Activated CD4-positive, CD25-positive, alpha-beta regulatory T cell treated with anti-CD3 and anti-CD28 coated beads, Interleukin-2, amount 50 U/mL, for 16 hours (primary cell): Measurements from ENCODE around the gene NUAK1.
"Not testable (repeated sequence)": the region's sequence is repeated elsewhere in the genome, so short reads cannot be mapped to it uniquely, and the experiment has no call there.

Experiments used
- DNase-seq: peaks from one replicate; pipeline ENCODE4 v3.0.0-alpha.2; 2020; ENCODE audit warnings: low read depth, low spot score

NUAK1 gene

DNA sequence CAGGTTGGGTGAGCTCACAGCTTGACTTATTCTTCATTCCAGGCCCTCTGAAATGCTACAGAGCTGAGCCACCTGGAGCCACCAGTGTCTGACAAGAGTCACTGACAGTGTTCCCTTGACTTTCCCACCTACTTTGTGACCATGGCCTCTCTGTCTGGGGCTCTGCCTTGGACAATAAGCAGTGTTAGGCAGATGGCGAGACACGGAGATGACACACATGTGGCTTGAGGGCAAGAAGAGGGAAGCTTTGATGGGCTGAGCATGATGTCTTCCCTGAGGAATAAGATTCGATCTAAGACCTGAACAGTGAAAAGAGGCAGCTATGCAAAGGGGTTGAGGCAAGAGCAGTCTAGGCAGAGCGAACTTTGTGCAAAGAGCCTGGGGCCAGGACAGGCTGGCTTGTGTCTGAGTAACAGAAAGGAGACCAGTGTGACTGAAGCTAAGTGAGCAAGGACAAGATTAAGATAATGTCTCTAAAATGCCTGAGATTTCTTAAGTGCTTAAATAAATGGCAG lies 105.5 kb downstream of the NUAK1 start:
- DNase-seq = no peak

DNA sequence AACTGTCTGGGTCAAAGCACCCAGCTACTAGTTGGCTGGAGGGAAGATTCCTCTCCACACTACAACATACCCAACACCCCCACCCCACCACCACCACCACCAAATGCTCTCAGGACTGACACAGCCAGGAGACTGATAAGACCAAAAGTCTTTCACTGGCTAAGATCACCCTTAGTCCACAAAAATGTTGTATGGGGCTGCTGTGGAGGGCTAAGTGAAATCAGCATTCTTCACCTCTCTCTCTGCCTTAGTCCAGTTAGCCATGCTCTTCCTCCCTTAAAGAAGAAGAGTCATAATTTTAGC lies 106.2 kb downstream of the NUAK1 start:
- DNase-seq = no peak

DNA sequence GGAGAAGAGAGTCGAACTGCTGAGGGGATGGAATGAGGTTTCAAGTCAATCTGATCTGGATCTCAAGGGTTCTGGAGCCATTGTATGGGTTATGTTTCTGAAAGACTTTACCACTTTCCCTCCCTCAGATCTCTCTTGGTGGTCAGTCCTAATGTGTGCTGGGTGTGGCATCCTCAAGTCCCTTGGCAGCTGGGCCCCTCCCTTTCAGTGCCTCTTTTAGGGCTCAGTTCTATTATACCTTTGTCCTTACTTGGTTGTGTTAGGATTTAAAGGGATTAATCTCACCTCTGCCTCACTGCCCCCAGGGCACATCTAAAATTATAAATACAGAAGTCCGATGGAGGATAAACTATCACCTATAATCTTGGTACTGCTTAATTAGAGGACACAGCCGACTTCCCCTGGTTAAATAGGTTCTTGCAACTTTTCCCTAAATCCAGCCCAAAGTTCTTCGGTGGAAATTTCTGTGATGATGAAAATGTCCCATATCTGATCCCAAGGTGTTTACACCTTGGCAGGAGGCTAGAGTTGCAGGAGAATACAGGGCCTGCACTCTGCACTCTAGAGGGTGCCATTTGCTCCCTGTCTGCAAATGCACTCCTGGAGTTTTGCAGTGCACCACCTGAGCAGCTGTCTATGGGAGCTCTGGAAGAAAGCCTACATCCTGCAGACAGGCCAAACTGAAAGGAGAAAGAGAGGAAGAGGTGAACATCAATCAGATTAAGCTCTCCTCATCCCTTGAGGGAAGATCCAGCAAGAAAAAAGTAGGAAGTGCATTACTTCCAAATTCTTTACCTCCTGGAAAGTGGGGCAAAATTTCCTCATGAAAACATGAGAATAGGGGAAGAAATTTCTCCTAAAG lies 106.8 kb downstream of the NUAK1 start:
- no peak for DNase-seq

DNA sequence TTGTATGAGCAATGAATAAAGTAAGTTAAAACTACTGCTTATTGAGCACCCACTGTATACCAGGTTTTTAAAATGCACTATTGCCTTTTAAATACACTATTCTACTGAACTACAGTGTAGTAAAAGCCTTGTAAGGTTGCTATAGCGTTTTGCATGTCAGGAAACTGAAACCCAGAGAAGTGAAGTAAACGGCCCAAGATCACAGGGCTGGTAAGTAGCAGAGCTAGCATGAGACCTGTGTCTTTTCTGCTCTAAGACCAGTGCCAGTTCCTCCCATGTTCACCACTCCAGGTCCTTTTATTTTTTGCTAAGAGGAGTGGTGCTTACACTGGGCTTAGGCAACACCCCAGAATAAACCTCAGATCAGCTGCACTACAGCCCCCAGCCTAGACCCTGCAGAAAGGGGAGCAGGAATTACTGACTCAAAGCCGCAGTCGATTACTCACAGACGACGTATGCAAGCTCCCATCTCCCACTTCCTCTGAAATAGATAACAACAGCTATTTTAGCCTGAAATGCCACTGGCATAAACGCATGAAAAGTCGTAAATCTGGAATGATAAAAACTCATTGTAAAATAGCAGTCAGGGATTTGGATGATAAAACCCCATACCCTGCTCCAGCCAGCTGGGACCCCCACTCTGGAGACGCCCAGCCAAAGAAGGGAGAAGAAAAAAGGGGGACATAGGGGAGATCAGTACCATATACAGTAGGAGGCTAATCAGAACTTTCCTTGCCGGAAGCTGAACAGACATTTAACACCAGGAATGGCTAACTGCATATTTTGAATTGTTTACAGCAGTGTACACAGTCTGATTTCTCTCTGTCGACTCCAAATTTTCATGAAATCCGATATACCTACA lies 108.3 kb downstream of the NUAK1 start:
- DNase-seq = no peak

DNA sequence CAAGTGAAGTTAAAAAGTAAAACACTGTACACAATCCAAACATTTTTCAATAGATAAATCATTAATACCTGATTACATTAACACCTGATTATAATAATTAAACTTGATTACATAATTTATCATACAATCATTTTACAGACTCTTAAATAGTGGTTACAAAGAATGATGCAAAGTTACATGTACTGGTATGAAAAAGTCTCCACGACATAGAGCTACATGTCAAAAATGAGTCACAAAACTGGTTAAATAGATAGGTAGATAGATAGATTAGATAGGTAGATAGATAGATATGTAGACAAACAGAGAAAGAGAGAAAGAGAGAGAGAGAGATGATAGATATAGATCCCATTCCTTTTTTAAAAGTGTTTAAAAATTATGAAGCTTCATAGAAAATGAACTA lies 109.2 kb downstream of the NUAK1 start:
- DNase-seq = no peak

DNA sequence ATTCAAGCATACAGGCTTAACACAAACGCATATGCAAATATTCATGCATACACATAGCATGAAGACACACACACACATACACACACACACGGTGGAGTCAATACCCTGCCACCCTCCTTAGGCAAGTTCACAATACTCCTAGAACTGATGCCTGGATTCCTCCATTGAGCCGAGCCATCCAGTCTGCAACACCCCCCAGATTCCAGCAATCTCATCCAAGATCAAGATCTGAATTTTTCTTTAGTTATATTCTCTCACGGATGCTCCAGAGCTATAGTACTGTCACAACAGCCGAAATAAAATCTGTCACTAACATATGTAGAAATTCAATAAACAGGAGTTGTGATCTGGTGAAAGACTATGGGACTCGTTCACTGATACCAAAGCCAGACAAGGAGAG lies 110.8 kb downstream of the NUAK1 start:
- DNase-seq = no peak

DNA sequence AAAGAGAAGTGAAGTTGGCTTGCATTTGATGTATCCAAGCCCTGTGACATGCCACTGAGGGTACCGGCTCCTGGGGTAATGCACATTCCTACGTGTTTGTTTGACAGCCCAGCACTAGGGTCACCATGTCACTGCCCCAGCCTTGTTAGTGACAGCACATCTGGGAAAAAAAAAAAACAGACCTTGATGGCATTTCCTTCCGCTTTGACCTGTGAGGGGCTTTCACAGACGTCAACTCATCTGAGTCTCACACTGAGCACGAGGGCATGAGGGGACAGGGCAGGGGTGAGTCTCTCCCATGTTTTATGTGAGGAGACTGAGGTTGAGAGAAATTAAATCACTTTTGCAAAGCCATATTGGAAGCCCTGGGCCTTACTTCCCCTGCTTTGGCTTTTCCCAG lies 111.5 kb downstream of the NUAK1 start:
- DNase-seq = no peak

DNA sequence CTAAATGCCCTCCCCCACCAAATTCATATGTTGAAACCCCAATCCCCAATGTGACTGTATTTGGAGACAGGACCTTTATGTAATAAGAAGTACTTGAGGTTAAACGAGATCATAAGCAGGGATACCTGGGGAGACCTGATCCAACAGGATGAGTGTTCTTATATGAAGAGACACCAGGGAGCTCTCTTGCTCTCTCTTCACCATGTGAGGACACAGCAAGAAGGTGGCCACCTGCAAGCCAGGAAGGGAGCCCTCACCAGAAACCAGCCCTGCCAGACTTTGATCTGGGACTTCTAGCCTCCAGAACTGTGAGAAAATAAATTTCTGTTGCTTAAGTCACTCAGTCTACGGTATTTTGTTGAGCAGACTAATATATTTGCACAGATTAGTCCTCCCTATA lies 113.6 kb downstream of the NUAK1 start:
- DNase-seq = no peak

DNA sequence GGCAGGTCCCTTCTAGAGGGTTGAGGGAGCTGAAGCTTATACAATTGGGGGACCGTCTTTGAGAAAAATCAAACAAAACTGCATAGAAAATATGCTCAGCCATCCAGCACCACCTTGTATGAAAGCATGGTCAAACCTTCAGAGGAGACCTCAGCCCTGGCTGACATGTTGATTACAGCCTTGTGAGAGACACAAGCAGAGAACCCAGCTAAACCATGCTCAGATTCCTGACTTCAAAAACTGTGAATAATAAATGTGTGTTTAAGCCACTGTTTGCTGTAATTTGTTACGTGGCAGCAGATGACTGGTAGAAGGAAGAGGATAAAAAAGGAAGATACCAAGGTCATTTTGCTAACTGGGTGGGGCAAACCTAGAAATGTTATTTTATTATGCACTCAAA lies 115.7 kb downstream of the NUAK1 start:
- no peak for DNase-seq

DNA sequence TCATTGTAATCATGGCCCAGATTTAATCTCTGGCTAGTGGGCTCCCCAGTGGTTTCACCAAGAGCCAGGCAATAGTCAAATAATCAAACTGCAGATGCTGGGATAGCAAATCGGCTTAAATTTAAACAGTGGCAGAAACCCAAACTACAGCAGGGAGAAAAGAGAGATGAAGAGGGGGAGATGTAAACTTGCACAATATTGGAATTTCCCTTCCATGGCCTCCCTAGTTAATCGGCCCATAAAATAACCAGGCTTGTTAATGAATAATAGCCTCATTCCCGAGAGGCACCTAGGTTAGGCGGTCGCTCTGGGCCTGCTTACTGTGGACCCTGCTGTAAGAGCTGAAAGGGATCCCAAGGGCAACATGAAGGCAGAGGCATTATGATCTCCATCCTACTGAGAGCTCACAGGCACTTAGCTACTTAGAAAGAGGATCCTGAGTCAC lies 116.2 kb downstream of the NUAK1 start:
- DNase-seq = no peak

DNA sequence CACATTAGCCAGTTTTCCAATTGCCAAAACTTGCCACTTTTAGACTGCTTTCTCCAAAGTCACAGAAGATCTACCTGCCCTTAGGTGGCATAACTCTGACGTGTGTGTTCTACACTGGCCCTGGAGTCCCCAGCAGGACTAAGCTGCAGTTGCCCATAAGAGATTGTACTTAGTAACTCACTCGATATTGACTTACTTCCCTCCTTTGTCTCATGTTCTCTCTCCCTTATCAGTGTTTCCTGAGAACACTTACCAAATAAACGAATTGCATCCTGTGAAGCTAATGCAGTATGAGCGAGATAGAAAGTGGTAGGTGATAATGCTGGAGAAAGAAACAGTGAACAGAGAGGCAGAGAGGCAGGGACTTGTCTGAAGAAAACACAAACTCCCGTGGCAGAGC lies 117.2 kb downstream of the NUAK1 start:
- no peak for DNase-seq

DNA sequence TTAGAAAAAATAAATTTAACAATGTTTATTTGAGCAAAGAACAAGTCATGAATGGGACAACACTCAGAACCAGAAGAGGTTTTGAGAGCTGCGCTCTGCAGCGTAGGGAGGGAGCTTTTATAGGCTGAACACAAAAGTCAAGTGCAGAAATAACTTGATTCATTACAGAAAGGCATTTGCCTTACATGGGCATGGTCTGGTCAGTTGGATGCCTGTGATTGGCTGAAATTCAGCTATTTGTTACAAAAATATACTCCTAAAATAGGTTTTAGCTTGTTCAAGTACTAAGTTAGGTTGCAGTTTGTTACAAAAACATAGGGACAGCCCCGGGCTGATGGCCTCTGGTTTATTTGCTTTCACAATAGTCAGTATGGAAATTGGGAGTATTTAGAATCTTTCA lies 118.0 kb downstream of the NUAK1 start:
- no peak for DNase-seq

DNA sequence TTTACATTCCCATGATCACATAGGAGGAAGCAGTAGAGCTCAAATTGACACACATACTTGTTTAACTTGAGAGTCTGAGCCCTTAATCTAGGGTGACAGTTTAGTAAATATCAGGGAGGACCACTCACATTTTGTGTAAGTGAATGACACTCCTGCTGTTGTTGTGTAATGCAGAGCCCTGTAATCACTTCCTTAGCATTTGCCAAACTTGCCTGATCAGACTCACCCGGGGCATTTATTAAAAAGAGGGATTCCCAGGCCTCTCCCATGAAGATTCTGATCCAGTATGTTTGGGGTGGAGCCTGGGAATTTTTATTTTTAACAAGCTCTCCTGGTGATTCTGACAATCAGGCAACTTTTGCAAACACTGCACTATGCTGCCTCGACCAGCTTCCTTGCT lies 119.6 kb downstream of the NUAK1 start:
- DNase-seq = no peak

DNA sequence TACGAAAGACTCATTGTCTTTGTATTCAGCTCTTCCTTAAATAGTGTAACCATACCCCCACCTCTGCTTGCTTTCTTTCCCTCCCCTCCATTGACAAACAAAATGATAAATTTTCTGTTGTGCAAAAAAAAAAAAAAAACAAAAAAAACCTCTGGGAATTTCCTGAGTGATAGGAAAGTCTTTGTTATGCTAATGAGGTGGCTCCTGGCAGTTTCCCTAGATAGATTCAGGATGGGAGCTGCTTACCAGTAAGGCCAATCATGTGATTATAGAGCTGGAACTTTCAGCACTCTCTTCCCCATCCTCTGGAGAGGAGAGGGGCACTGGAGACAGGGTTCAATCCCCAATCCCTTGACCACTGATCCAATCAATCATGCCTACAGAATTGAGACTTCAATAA lies 120.5 kb downstream of the NUAK1 start:
- DNase-seq = no peak

DNA sequence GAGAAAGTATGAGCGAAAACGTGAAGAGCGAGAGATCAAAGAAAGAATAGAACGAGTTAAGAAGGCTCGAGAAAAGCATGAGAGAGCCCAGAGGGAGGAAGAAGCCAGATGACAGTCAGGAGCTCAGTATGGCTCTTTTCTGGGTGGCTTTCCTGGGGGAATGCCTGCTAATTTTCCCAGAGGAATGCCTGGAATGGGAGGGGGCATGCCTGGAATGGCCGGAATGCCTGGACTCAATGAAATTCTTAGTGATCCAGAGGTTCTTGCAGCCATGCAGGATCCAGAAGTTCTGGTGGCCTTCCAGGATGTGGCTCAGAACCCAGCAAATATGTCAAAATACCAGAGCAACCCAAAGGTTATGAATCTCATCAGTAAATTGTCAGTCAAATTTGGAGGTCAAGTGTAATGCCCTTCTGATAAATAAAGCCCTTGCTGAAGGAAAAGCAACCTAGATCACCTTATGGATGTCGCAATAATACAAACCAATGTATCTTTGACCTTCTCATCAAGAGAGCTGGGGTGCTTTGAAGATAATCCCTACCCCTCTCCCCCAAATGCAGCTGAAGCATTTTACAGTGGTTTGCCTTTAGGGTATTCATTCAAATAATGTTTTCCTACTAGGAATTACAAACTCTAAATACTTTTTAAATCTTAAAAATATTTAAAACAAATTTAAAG lies 122.0 kb downstream of the NUAK1 start:
- not testable (repeated sequence) for DNase-seq

DNA sequence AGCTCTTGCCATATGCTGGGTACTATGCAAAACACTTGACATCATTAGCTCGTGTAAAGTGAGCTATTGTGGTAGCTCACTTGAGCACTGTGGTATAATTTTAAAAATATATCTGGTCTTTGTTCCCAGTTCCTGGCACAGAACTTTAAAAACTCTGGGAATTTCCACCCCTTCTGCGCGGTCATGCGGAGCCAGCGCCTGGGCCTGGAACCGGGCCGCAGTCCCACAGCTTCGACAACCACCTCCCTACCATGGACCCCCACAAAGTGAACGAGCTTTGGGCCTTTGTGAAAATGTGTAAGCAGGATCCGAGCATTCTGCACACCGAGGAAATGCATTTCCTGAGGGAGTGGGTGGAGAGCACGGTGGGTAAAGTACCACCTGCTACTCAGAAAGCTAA lies 123.1 kb downstream of the NUAK1 start:
- DNase-seq = no peak

DNA sequence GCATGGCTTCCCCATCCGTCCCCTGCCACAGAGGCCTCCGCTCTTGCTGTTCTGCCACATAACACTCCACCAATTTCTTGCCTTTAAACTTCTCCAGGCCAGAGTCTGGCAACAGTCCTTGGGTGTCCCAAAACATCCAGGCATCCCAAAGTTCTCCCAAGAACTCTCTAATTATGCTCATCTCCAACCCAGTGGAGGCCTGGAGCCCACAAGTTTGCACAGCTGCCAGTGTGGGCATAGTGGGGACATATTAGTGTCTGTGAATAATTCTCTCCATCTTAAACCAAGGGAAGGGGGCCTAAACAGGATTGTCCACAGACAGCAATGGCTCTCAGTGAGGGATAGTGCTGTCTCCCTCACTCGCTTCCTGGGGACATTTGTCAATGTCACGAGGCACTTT lies 124.8 kb downstream of the NUAK1 start:
- no peak for DNase-seq
